ENCODE results near the gene BICDL1.
"Not testable (repeated sequence)": the region's sequence is repeated elsewhere in the genome, so short reads cannot be mapped to it uniquely, and the experiment has no call there.

Gene BICDL1

DNA sequence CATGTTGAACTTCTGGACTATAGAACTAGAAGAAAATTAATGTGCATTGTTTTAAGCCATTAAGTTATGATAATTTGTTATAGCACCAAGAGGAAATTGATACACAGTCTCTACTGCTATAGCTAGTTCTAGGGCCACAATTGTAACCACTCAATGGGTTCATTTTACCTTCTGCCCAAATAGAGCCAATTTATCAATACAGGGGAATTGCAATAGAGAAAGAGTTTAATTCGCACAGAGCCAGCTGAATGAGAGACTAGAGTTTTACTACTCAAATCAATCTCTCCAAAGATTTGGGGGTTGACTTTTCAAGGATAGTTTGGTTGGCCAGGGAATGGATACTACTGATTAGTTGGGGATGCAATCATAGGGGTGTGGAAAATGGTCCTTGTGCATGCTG is 31.9 kb upstream of the BICDL1 start:
- TF ChIP-seq, protein P1, sequence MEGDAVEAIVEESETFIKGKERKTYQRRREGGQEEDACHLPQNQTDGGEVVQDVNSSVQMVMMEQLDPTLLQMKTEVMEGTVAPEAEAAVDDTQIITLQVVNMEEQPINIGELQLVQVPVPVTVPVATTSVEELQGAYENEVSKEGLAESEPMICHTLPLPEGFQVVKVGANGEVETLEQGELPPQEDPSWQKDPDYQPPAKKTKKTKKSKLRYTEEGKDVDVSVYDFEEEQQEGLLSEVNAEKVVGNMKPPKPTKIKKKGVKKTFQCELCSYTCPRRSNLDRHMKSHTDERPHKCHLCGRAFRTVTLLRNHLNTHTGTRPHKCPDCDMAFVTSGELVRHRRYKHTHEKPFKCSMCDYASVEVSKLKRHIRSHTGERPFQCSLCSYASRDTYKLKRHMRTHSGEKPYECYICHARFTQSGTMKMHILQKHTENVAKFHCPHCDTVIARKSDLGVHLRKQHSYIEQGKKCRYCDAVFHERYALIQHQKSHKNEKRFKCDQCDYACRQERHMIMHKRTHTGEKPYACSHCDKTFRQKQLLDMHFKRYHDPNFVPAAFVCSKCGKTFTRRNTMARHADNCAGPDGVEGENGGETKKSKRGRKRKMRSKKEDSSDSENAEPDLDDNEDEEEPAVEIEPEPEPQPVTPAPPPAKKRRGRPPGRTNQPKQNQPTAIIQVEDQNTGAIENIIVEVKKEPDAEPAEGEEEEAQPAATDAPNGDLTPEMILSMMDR (conservative IDR thresholded peaks at IDR 0.05; ENCODE audit: low read depth, low read length) = no peak
- H3K4me3 ChIP-seq (ENCODE audit: low read depth, low read length) = no peak overlapping the region
- no peak for DNase-seq (ENCODE audit: low read depth)

DNA sequence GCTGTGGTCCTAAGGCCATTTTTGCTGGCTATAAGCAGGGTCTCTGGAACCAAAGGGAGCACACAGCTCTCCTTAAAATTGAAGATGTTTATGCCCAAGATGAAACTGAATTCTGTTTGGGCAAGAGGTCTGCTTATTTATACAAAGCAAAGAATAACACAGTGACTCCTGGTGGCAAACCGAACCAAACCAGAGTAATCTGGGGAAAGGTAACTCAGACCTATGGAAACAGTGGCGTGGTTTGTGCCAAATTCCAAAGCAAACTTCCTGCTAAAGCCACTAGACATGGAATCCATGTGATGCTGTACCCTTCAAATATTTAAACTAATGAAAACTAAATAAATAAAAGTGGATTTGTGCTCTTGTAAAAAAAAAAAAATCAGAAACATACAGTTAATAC is 29.6 kb upstream of the BICDL1 start:
- TF ChIP-seq, protein P1 (conservative IDR thresholded peaks at IDR 0.05; ENCODE audit: low read depth, low read length) = no peak
- DNase-seq (ENCODE audit: low read depth) = no peak
- H3K4me3 ChIP-seq (ENCODE audit: low read depth, low read length) = no peak overlapping the region

DNA sequence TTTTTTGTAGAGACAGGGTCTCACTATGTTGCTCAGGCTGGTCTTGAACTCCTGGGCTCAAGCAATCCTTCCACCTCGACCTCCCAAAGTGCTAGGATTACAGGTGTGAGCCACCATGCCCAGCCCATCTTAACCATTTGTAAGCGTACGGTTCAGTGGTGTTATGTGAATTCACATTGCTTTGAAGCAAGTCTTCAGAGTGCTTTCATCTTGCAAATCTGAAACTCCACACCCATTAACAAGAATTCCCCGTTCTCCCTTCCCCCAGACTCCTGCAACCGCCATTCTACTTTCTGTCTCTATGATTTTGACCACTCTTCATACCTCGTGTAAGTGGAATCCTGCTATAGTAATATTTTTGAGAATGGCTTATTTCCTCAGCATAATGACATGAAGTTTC is 24.9 kb upstream of the BICDL1 start:
- TF ChIP-seq, protein P1 (conservative IDR thresholded peaks at IDR 0.05; ENCODE audit: low read depth, low read length) = no peak
- no peak for DNase-seq (ENCODE audit: low read depth)
- no peak overlapping the region for H3K4me3 ChIP-seq (ENCODE audit: low read depth, low read length)

DNA sequence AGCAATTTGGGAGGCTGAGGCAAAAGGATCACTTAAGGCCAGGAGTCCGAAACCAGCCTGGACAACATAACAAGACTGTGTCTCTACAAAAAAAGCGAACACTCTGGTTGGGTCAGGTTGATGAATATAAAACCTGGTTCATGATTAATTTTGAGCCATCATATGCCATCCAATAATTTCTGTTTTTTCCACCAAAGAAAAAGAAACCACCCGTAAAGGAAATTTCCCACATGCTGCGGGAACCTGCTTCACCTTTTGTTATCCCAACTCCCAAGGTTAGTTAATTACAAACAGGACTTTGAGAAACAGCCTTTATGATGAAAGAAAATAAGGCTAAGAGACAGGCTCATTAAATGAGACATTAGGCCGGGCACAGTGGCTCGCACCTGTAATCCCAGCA is 24.1 kb upstream of the BICDL1 start:
- TF ChIP-seq, protein P1 (conservative IDR thresholded peaks at IDR 0.05; ENCODE audit: low read depth, low read length) = no peak
- DNase-seq (ENCODE audit: low read depth) = no peak
- no peak overlapping the region for H3K4me3 ChIP-seq (ENCODE audit: low read depth, low read length)

DNA sequence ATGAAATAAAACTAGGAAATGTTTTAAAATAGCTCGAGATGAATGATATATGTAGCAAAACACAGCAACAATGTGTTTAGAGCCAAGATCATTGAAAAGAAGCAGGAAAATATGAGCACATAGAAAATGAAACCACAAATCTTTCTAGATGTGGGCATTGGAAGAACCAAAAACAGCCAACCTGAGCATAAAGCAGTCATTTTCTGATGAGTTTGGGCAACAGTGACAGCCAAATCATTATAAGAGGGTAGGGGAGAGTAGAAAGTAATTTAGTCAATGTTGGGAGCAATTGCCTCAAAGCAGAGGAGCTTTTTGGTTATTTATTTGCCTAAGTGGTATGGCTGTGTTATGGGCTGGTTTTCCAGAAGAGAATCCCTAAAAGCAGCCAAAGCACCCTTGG is 8.8 kb upstream of the BICDL1 start:
- no peak overlapping the region for H3K4me3 ChIP-seq (ENCODE audit: low read depth, low read length)
- TF ChIP-seq, protein P1 (conservative IDR thresholded peaks at IDR 0.05; ENCODE audit: low read depth, low read length) = no peak
- DNase-seq (ENCODE audit: low read depth) = no peak

DNA sequence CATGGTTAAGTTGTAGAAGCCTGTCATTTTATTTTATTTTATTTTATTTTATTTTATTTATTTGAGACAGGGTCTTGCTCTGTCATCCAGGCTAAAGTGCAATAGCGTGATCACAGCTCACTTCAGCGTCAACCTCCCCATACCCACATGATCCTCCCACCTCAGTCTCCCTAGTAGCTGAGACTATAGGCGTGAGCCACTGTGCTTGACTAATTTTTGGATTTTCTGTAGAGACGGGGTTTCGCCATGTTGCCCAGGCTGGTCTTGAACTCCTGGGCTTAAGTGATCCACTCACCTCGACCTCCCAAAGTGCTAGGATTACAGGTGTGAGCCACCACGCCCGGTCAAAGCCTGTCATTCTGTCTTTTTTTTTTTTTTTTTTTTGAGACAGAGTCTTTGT is 8.3 kb upstream of the BICDL1 start:
- not testable (repeated sequence) for DNase-seq (ENCODE audit: low read depth); H3K4me3 ChIP-seq (ENCODE audit: low read depth, low read length)

DNA sequence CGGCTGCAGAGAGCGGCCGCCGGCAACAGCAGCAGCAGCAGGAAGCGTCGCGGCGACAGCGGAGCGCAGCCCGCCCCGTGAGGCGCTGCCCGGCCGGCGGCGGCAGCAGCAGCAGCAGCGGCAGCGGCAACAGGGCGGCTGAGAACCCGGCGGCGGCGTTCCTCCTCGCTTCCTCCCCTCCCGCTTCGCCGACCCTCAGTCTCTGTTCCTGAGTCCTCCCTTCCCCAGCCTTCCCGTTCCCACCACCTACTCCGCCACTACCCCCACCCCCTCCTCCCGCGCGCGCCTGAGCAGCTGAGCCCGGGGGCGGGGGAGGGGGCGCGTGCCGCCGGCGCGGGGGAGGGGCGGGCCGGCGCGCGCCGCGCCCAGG is 310 bp downstream of the BICDL1 start:
- TF ChIP-seq, protein P1 (conservative IDR thresholded peaks at IDR 0.05; ENCODE audit: low read depth, low read length) = no peak
- peak overlapping the region; percentile 58 for H3K4me3 ChIP-seq (ENCODE audit: low read depth, low read length)
- DNase-seq (ENCODE audit: low read depth) = no peak
